CD4-positive, alpha-beta T cell treated with Interleukin-17A for 4 hours (primary cell): ENCODE data around the gene SEMA4G.
A peak's percentile ranks its signal among the peaks of the same experiment; 100 is the strongest.

Source experiments
- DNase-seq: peaks from one replicate; pipeline ENCODE4 v3.0.0-alpha.2; 2020; ENCODE audit warnings: mixed read lengths

SEMA4G gene, protein sequence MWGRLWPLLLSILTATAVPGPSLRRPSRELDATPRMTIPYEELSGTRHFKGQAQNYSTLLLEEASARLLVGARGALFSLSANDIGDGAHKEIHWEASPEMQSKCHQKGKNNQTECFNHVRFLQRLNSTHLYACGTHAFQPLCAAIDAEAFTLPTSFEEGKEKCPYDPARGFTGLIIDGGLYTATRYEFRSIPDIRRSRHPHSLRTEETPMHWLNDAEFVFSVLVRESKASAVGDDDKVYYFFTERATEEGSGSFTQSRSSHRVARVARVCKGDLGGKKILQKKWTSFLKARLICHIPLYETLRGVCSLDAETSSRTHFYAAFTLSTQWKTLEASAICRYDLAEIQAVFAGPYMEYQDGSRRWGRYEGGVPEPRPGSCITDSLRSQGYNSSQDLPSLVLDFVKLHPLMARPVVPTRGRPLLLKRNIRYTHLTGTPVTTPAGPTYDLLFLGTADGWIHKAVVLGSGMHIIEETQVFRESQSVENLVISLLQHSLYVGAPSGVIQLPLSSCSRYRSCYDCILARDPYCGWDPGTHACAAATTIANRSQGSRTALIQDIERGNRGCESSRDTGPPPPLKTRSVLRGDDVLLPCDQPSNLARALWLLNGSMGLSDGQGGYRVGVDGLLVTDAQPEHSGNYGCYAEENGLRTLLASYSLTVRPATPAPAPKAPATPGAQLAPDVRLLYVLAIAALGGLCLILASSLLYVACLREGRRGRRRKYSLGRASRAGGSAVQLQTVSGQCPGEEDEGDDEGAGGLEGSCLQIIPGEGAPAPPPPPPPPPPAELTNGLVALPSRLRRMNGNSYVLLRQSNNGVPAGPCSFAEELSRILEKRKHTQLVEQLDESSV

DNA sequence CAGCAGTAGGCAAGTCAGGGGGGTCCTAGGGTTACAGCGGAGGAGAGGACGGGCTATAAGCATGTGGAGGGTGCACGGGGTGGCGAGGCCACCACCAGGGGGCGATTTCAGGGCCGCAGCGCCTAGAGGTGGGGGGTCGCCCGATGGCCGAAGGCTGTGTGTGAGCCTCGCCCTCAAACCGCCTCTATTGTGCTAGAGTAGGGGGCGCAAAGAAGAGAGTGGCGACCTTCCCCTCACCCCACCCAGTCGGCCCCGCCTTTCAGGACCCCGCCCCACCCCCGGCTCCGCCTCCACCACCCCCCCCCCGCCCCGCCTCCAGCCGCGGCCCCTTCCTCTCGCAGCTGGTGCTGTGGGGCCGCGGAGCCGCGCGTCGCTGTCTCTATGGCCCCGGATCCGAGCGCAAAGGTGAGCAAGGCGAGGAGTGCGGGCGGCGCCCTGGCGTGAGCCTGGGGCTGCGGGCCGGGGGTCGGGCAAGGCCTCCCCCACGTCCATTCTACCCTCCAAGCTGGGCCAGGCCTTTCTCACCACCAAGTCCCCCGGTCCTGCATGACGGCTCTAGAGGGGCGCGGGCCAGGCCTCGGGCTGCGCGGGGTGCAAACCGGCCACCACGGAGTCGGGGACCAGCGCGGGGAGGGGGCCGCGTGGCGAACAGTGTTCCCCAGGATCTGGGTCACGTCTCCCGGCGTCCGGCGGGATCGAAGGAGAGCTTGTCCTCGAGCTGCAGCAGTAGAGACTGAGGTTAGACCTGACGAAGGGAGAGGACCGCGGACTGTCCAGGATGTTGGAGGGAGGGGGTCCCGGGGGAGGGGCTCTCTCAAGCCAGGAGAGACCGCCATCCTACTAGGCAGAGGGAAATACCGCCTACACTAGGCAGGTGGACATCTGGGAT is at the start of gene SEMA4G:
Gene SEMA4G, plus strand, starts transcription at position 318 of the 889 bp plus-strand sequence. CDS start 3,409 bp downstream, outside the sequence.
- peak; percentile 72 for DNase-seq

DNA sequence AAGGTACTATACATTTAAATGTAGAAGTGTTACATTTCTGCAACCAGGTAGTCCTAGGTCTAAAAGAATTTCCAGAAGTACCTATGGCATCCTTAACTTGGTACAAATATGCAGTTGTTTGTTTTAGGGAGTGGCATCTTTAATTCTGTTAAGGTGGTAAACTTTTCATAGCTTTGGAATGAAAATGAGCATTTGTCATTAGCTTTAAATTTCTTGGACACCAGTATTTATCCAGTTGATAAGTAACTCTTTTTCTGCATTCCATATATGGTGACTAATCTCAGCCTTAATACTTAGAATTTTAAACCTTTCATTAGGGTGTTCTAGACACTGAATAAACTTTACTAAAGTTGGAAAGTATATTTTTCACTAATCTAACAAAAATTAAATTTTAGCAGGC is 45.7 kb upstream of the SEMA4G start:
- DNase-seq, result no peak

DNA sequence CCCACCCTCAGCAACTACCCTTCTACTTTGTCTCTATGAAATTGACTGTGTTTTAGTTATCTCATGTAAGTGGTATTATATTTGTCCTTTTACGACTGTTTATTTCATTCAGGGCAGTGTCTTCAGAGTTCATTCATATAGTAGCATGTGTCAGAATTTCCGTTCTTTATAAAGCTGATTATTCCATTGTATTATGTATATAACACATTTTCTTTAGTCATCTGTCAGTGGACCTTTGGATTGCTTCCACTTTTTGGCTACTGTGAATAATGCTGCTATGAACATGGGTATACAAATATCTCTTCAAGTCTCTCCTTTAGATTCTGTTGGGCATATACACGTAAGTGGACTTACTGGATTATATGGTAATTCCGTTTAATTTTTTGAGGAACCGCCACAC is 42.0 kb upstream of the SEMA4G start:
- no peak for DNase-seq

DNA sequence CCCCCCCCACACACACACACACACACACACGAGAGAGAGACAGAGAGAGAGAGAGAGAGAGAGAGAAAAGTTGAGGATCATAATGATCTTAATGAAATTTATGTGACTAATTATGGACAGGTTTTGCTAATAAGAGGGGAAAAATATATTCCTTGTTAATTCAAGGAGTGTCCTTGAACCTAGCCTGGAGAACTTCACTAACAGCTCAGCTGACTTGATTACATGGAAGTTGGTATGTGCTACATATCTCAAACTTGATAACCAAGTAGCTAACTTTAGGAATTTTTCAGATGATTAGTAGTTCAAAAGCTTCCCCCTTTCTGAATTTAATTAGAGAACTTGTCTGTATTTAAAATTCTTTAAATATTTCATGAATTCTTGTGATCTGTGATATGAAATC is 41.3 kb upstream of the SEMA4G start:
- DNase-seq, result no peak

- no peak for DNase-seq
Measured at GRCh38 chr10:100930368-100930767, 38.9 kb upstream of the SEMA4G start.

DNA sequence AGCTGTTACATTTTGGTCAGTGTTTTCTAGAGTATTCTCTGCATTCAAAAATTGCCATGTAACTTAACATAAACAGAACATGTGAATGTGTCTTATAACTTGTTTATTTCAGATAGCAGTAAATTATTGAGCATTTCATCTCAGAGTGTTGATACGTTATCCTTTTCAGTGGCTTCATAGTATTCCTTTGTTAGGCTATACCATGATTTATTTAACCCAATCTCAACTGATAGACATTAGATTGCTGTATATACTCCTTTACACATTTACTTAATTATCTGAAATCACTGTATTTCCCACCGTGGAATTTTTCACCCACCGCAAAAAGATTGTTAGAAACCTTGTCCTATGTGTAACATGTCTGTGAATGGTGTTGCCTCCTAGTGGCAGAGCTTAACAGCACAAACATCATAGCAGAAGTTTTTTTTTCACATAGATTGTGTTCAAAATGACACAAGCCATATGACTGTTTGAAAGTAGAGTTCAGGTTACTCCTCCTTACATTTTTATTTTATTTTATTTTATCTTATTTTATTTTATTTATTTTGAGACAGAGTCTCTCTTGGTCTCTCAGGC is 35.1 kb upstream of the SEMA4G start:
- DNase-seq, result no peak

- no peak for DNase-seq
Measured at GRCh38 chr10:100939763-100940344, 29.4 kb upstream of the SEMA4G start.

DNA sequence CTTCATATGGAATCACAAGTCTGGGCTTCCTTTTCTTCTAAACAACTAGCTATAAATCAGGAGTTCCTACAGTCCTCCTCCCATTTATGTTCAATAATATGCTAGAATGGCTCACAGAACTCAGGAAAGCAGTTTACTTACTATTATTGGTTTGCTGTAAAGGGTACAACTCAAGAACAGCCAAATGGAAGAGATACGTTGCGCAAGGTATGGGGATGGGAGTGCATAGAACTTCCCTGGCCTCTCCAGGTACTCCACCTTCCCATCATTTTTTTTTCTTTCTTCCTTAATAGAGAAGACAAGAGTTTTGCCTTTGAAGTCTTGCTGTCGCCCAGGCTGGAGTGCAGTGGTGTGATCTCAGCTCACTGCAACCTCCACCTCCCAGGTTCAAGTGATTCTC is 27.1 kb upstream of the SEMA4G start:
- no peak for DNase-seq

GRCh38 chr10:100943508-100943907 is 25.8 kb upstream of the SEMA4G start:
- DNase-seq, result no peak

DNA sequence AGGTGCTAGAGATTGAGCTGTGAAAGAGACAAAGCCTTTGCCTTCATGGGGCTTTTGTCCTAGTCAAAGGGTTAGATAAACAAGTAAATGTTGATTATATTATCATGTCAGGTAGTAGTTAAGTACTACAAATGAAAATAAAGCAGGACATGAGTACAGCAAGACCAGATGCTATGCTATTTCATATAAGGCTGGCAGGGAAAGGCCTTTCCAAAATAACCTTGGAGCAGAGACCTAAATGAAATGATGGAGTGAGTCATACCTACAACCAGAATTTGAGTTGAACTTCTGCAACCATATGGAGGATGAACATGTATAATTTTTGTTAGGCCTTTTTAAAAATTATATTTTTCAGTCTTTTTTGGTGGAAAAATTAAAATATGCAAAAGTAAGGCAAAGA is 23.6 kb upstream of the SEMA4G start:
- no peak for DNase-seq

DNA sequence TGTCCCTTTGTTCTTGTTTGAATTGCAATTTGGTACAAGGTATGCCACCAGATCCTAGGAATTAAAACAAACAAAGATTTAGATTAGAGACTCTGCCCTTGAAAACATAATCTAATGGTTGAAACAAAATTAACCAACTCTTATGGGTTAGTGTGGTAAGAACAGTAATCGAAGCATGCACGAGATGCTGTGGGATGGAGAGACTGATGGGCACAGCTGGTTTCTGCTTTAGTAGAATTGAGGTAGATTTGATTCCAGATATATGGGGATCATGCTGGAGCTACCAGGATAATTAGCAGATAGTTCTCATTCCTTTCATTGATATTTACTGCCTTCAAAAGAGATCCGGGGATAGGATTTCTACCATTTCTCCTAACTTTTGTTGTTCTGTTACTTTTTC is 20.4 kb upstream of the SEMA4G start:
- no peak for DNase-seq

GRCh38 chr10:100960251-100960650 is 9.1 kb upstream of the SEMA4G start:
- no peak for DNase-seq

- no peak for DNase-seq
Measured at GRCh38 chr10:100962351-100963080, 6.8 kb upstream of the SEMA4G start.

DNA sequence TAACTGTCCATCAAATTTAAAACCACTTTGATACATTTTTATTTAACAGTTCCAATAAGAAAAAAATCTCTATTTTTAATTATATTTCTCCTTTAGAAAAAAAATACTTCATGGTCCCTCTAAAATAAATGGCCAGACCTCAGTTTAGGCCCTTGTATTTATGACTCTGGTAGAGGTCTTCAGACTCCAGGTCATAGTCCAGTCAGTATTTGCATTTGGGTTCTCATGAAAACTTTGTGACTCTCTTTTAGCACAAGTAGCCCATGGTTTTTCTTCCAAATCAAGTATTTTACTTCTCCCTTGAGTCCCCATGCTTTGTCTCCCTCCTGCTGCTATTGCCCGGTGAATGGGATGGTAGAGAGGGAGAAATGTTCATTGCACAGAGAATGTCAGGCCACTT is 5.5 kb upstream of the SEMA4G start:
- DNase-seq, result no peak

DNA sequence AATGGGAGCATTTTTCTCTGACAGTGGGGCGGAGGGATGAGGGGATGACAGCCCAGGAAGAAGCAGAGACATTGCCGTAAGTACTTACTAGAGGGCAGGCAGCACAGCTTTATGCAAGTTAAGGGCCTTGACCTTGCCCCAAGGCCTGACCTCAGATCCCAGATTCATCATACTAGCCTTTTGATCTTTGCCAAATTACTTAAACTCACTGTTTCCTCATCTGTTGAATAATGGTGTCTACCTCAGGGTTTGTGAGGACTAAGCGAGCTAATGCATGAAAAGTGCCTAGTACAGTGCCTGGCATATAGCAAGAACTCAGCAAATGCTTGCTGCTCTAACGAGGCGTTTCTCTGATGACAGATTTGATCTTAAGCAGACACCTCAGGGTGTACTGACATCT is 3.5 kb upstream of the SEMA4G start:
- DNase-seq, result no peak

GRCh38 chr10:100966887-100967286 is 2.4 kb upstream of the SEMA4G start:
- no peak for DNase-seq

GRCh38 chr10:100967332-100967731 is 2.0 kb upstream of the SEMA4G start:
- DNase-seq, result no peak

- no peak for DNase-seq
Measured at GRCh38 chr10:100968062-100968736, 1.1 kb upstream of the SEMA4G start.

DNA sequence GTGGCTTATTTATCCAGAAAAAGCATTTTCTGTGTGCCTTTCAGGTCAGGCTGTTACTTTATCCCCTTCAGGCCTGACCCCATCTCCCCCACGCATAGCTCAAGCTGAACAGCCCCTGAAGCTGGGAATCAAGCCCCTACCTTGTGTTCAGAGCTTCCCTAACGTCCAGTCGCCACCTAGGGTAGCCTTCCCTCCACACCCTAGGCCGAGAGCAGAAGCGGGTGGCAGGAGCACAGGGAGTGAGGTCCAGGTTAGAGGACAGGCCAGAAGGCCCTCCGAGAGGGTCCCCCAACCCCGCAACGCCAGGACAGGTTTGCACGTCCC is 479 bp upstream of the SEMA4G start:
- DNase-seq, result no peak

DNA sequence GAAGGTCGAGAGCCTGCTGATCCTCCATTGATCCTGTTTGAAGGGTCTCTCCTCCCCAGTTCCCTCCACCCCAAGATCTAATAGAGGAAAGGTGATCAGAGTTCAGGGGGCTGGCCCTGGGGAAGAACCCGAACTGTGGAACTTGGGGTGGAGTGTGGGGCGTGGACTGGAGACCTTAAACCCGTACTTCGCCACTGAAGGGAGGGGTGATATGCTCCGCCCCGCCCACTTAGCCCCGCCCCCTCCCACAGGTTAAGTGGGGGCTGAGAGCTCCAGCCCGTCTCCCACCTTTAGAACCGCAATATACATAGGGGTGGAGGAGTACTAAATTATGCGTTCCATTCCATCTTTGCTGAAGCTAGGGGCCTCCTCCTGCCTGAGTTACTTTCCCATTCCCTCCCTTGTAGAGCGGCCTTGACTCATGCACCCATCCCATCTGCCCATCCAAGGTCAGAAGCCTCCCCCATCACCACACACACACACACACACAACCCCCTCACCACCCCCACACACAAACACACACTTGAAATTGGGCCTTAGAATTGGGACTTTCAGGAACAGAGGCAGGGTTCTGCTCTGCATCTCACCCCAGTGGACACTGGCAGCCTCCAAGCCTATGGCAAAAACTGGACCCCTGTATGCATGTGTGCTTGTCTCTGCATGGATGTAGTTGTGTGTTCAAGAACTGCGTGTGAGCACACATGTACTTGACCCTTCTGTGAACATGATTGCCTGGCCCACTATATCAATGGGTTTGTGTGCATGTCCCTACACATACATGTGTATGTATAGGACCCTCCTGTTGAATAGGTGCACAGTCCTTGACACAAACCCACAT is 991 bp downstream of the SEMA4G start:
- DNase-seq, result peak; percentile 61
